Spleen (tissue), 11 donors: ENCODE data around the gene MT1B. TPM values are rescaled to one million over a fixed set of nuclear protein-coding genes. Genes with fewer than 3 reads are reported as not detected.
A peak's percentile ranks its signal among the peaks of the same experiment; 100 is the strongest.

Experiments used
- DNase-seq: peaks from one replicate; pipeline ENCODE4 v3.0.0-alpha.2; 2020
- H3K27ac ChIP-seq, 8 donors: fragments of 200-600 bp; sonication (generic) in 7 of 8; 1 replicate in 4 of 8; 2 replicates in 4 of 8; pipeline versions ENCODE4 v1.5.0 to v1.8.0; 2016 to 2021; ENCODE audit warnings: inconsistent platforms in 4 of 8, mild to moderate bottlenecking in 4 of 8, moderate library complexity in 1 of 8
- H3K27me3 ChIP-seq, 7 donors: fragments of 200-600 bp; sonication (generic) in 6 of 7; replicated peaks in 1 of 7; 1 replicate in 4 of 7; 2 replicates in 3 of 7; pipeline versions ENCODE4 v1.5.0 to v1.8.0; 2016 to 2021; ENCODE audit warnings: inconsistent platforms in 3 of 7, mild to moderate bottlenecking in 1 of 7
- H3K36me3 ChIP-seq, 6 donors: fragments of 200-600 bp; sonication (generic) in 5 of 6; 1 replicate in 4 of 6; 2 replicates in 2 of 6; pipeline versions ENCODE4 v1.5.0 to v1.8.0; 2016 to 2021; ENCODE audit warnings: inconsistent platforms in 2 of 6
- H3K4me1 ChIP-seq, 6 donors: fragments of 200-600 bp; sonication (generic) in 5 of 6; 1 replicate in 3 of 6; 2 replicates in 3 of 6; pipeline versions ENCODE4 v1.5.0 to v1.8.0; 2016 to 2021; ENCODE audit warnings: inconsistent platforms in 3 of 6
- H3K4me3 ChIP-seq, 8 donors: fragments of 200-600 bp; sonication (generic) in 7 of 8; 1 replicate in 4 of 8; 2 replicates in 4 of 8; pipeline versions ENCODE4 v1.5.0 to v1.8.0; 2016 to 2021; ENCODE audit warnings: inconsistent platforms in 4 of 8, mild to moderate bottlenecking in 4 of 8, moderate library complexity in 2 of 8
- H3K9me3 ChIP-seq, 8 donors: fragments of 200-600 bp; sonication (generic) in 7 of 8; 1 replicate in 4 of 8; 2 replicates in 4 of 8; pipeline versions ENCODE4 v1.5.0 to v1.8.0; 2016 to 2021; ENCODE audit warnings: inconsistent platforms in 4 of 8
- CTCF ChIP-seq, 11 experiments: fragments of 200-600 bp in 7 of 11; fragments of 450-650 bp in 4 of 11; sonication (generic) in 4 of 11; IDR thresholded peaks in 8 of 11; conservative IDR thresholded peaks in 3 of 11; 1 replicate in 7 of 11; 2 replicates in 4 of 11; pipeline versions ENCODE4 v1.4.0 to v1.8.0; 2016 to 2021; ENCODE audit warnings: antibody characterized with exemption in 11 of 11, inconsistent platforms in 4 of 11, mild to moderate bottlenecking in 1 of 11
- POLR2A ChIP-seq, 3 donors: fragments of 450-650 bp; IDR thresholded peaks; one replicate each; pipeline ENCODE4 v1.5.1; 2017; ENCODE audit warnings: antibody characterized with exemption in 3 of 3, mild to moderate bottlenecking in 1 of 3
- POLR2AphosphoS5 ChIP-seq, 3 donors: sonication (generic); formaldehyde crosslinking; IDR thresholded peaks; one replicate each; pipeline ENCODE4 v1.5.1; 2017; ENCODE audit warnings: antibody characterized with exemption in 3 of 3
- WGBS, 5 donors: extraction: QIAGEN DNeasy Blood & Tissue Kit in 3 of 5; methylation state at CpG; one replicate each; pipeline versions ENCODE4 v1.1.5 to v1.1.7; 2013 to 2018; 5-methylcytosine and 5-hydroxymethylcytosine counted together
- intact Hi-C: fragments of 100-400 bp; cut with DNase I; formaldehyde crosslinking; loops from one replicate; pipeline ENCODE4 v1.15.0; 2023; ENCODE audit warnings: low total_unique reads
- polyA plus RNA-seq, 3 donors: library from polyadenylated mRNA; stranded (reverse); fragments of 200-250 nt; gene quantifications; one replicate each; pipeline ENCODE4 v1.2.1, GENCODE V29; 2013
- total RNA-seq, 7 donors: library from RNA; depleted of rRNA in 3 of 7; stranded (reverse); fragments of >200 nt in 3 of 7; fragmentation: NEBNext Ultra II Directional in 4 of 7; extraction: Animal tissue kit (Norgen Biotek cat#: 25700) in 4 of 7; gene quantifications; one replicate each; pipeline versions ENCODE4 v1.1.0 to v1.2.1, GENCODE V29; 2016 to 2021
- donor health status: healthy with polysubstance abuse.
- donor health status: DM: no; HTN: no; CAD: no; lungs with moderate emphysema.
- donor health status: DM: no; HTN: no; CAD: no.
- donor health status: Bipolar disorder and iron deficiency.
- donor health status: healthy.
- donor health status: DM: no; HTN: no; CAD: no.
- donor health status: DM: yes; HTN: yes; CAD: no.

MT1B gene
- total and polyA plus RNA-seq, 10 donors, result not detected

GRCh38 chr16:56628486-56629350 lies 23.0 kb upstream of the MT1B start:
- H3K36me3 ChIP-seq, result no peaks in the 10 kb centered on the region
- H3K27me3 ChIP-seq, result peaks cover 0 to 62% (median 39%) of the 10 kb centered on the region in 7 donors
- intact Hi-C loops, result no loop called here
- no peak overlapping the region for H3K4me3 ChIP-seq
- no peaks in the 10 kb centered on the region for H3K9me3 ChIP-seq
- no peak for TF ChIP-seq CTCF (IDR thresholded peaks at IDR 0.05 in 8 of 11, conservative IDR thresholded peaks at IDR 0.05 in 3 of 11)
- no peak for TF ChIP-seq POLR2A (IDR thresholded peaks at IDR 0.05)
- no peak for TF ChIP-seq POLR2AphosphoS5 (IDR thresholded peaks at IDR 0.05)
- peak overlapping the region in 2 of 8 donors; percentile 22 to 46 for H3K27ac ChIP-seq
- no peak for DNase-seq
- peaks cover 0 to 62% (median 36%) of the 10 kb centered on the region in 6 donors for H3K4me1 ChIP-seq
- 64 to 75% (median 71%) methylated on average over 9 of the region's 9 CpGs for WGBS, 5 donors

GRCh38 chr16:56629531-56629930 lies 22.2 kb upstream of the MT1B start:
- Histone ChIP-seq H3K36me3 (no peaks in the 10 kb centered on the region), H3K4me1 (peaks cover 0 to 63% (median 36%) of the 10 kb centered on the region in 6 donors), H3K4me3 (no peak overlapping the region), H3K27me3 (peaks cover 0 to 68% (median 47%) of the 10 kb centered on the region in 7 donors), H3K9me3 (no peaks in the 10 kb centered on the region), H3K27ac (peak overlapping the region in 2 of 8 donors; percentile 22 to 46)
- no peak for TF ChIP-seq CTCF (IDR thresholded peaks at IDR 0.05 in 8 of 11, conservative IDR thresholded peaks at IDR 0.05 in 3 of 11)
- no peak for TF ChIP-seq POLR2A (IDR thresholded peaks at IDR 0.05)
- TF ChIP-seq POLR2AphosphoS5 (IDR thresholded peaks at IDR 0.05), result no peak
- intact Hi-C loops, result no loop called here
- DNase-seq, result no peak
- 82 to 95% (median 84%) methylated on average over 3 of the region's 3 CpGs for WGBS, 5 donors

GRCh38 chr16:56630134-56630533 lies 21.6 kb upstream of the MT1B start:
- WGBS, 5 donors, result 43 to 76% (median 67%) methylated on average over 3 of the region's 3 CpGs

More at GRCh38 chr16:56630134-56630533, 21.6 kb upstream of the MT1B start:
- Histone ChIP-seq H3K36me3 (no peaks in the 10 kb centered on the region), H3K9me3 (no peaks in the 10 kb centered on the region), H3K4me1 (peaks cover 3 to 64% (median 35%) of the 10 kb centered on the region in 6 donors), H3K27ac (peak overlapping the region in 1 of 8 donors; percentile 8), H3K27me3 (peaks cover under 1 to 68% (median 48%) of the 10 kb centered on the region in 7 donors), H3K4me3 (no peak overlapping the region)
- no peak for DNase-seq
- TF ChIP-seq POLR2AphosphoS5 (IDR thresholded peaks at IDR 0.05), result no peak
- TF ChIP-seq CTCF (IDR thresholded peaks at IDR 0.05 in 8 of 11, conservative IDR thresholded peaks at IDR 0.05 in 3 of 11), result peak in 7 of 11 experiments; percentile 14 to 43 (median 19)
- no peak for TF ChIP-seq POLR2A (IDR thresholded peaks at IDR 0.05)
- intact Hi-C loops, result no loop called here
